ENCODE results near the gene CDH13. TPM values are rescaled to one million over a fixed set of nuclear protein-coding genes. Genes with fewer than 3 reads are reported as not detected.

The CDH13 gene
- total RNA-seq, 4 donors from 2014 or later, result 3.4 to 14.8 (median 6.5) TPM

GRCh38 chr16:82782715-82783251 lies 156.0 kb downstream of the CDH13 start:
- H3K4me1 ChIP-seq, result no peaks in the 10 kb centered on the region
- 33 to 59% methylated on average over 10 to 11 of the region's 11 CpGs for WGBS, 2 donors

GRCh38 chr16:82783933-82784572 lies 157.3 kb downstream of the CDH13 start:
- Histone ChIP-seq H3K4me3 (replicated peaks in 1 of 3) (no peak overlapping the region), H3K36me3 (no peaks in the 10 kb centered on the region), H3K27me3 (no peaks in the 10 kb centered on the region), H3K27ac (no peak overlapping the region), H3K9me3 (no peaks in the 10 kb centered on the region), H3K4me1 (no peaks in the 10 kb centered on the region)
- intact Hi-C loops (cut with DNase I), result no loop called here
- DNase-seq, result no peak
- WGBS, 2 donors, result 71 to 72% methylated on average over 8 of the region's 8 CpGs
- TF ChIP-seq POLR2A (IDR thresholded peaks at IDR 0.05) (no peak), CTCF (IDR thresholded peaks at IDR 0.05) (no peak)

More at GRCh38 chr16:82782715-82783251, 156.0 kb downstream of the CDH13 start:
- no peak for DNase-seq
- intact Hi-C loops (cut with DNase I), result no loop called here
- H3K4me3 ChIP-seq (replicated peaks in 1 of 3), result no peak overlapping the region
- H3K9me3 ChIP-seq, result no peaks in the 10 kb centered on the region
- no peaks in the 10 kb centered on the region for H3K36me3 ChIP-seq
- no peak overlapping the region for H3K27ac ChIP-seq
- no peaks in the 10 kb centered on the region for H3K27me3 ChIP-seq
- TF ChIP-seq CTCF (IDR thresholded peaks at IDR 0.05) (no peak), POLR2A (IDR thresholded peaks at IDR 0.05) (no peak)

- Histone ChIP-seq H3K4me3 (replicated peaks in 1 of 3) (no peak overlapping the region), H3K36me3 (no peaks in the 10 kb centered on the region), H3K4me1 (no peaks in the 10 kb centered on the region), H3K9me3 (no peaks in the 10 kb centered on the region), H3K27me3 (no peaks in the 10 kb centered on the region), H3K27ac (no peak overlapping the region)
- no peak for TF ChIP-seq CTCF (IDR thresholded peaks at IDR 0.05)
- no peak for TF ChIP-seq POLR2A (IDR thresholded peaks at IDR 0.05)
- 51 to 63% methylated on average over 3 of the region's 3 CpGs for WGBS, 2 donors
- intact Hi-C loops (cut with DNase I), result no loop called here
- DNase-seq, result no peak
Measured at GRCh38 chr16:82784573-82784968, 157.8 kb downstream of the CDH13 start.

- no peak for DNase-seq
- Histone ChIP-seq H3K36me3 (no peaks in the 10 kb centered on the region), H3K27me3 (no peaks in the 10 kb centered on the region), H3K4me1 (no peaks in the 10 kb centered on the region), H3K27ac (no peak overlapping the region), H3K9me3 (no peaks in the 10 kb centered on the region), H3K4me3 (replicated peaks in 1 of 3) (no peak overlapping the region)
- WGBS, 2 donors, result 57 to 65% methylated on average over 7 of the region's 7 CpGs
- intact Hi-C loops (cut with DNase I), result no loop called here
- no peak for TF ChIP-seq CTCF (IDR thresholded peaks at IDR 0.05)
- TF ChIP-seq POLR2A (IDR thresholded peaks at IDR 0.05), result no peak
Measured at GRCh38 chr16:82788225-82788624, 161.5 kb downstream of the CDH13 start.

GRCh38 chr16:82788919-82789318 lies 162.2 kb downstream of the CDH13 start:
- WGBS, 2 donors, result 75 to 81% methylated on average over 4 of the region's 4 CpGs
- no peak for DNase-seq
- H3K27me3 ChIP-seq, result no peaks in the 10 kb centered on the region
- no peak overlapping the region for H3K4me3 ChIP-seq (replicated peaks in 1 of 3)
- H3K4me1 ChIP-seq, result no peaks in the 10 kb centered on the region
- intact Hi-C loops (cut with DNase I), result no loop called here
- TF ChIP-seq POLR2A (IDR thresholded peaks at IDR 0.05), result no peak
- TF ChIP-seq CTCF (IDR thresholded peaks at IDR 0.05), result no peak
- no peaks in the 10 kb centered on the region for H3K36me3 ChIP-seq
- no peaks in the 10 kb centered on the region for H3K9me3 ChIP-seq
- H3K27ac ChIP-seq, result no peak overlapping the region

All from thyroid gland (tissue), 4 donors.